Measurements from ENCODE around the gene PIGC.

Gene PIGC

GRCh38 chr1:172443666-172444453 lies at the start of gene PIGC:
Gene PIGC, minus strand, starts transcription at chr1:172444069. Its CDS starts 1,447 bp downstream, at chr1:172442622.
- DNase-seq (ENCODE audit: low spot score): peak; percentile 81

- no peak for DNase-seq (ENCODE audit: low spot score)
Observed at GRCh38 chr1:172492421-172492820, 48.6 kb upstream of the PIGC start.

GRCh38 chr1:172489847-172490246 lies 46.0 kb upstream of the PIGC start:
- DNase-seq (ENCODE audit: low spot score): no peak

- no peak for DNase-seq (ENCODE audit: low spot score)
Observed at GRCh38 chr1:172488393-172488792, 44.5 kb upstream of the PIGC start.

GRCh38 chr1:172487550-172487949 lies 43.7 kb upstream of the PIGC start:
- DNase-seq (ENCODE audit: low spot score): no peak

- no peak for DNase-seq (ENCODE audit: low spot score)
Observed at GRCh38 chr1:172486805-172487454, 43.1 kb upstream of the PIGC start.

- no peak for DNase-seq (ENCODE audit: low spot score)
Observed at GRCh38 chr1:172485626-172486025, 41.8 kb upstream of the PIGC start.

- DNase-seq (ENCODE audit: low spot score): no peak
Observed at GRCh38 chr1:172484252-172484651, 40.4 kb upstream of the PIGC start.

GRCh38 chr1:172483448-172483847 lies 39.6 kb upstream of the PIGC start:
- no peak for DNase-seq (ENCODE audit: low spot score)

GRCh38 chr1:172482044-172482443 lies 38.2 kb upstream of the PIGC start:
- no peak for DNase-seq (ENCODE audit: low spot score)

GRCh38 chr1:172480431-172480830 lies 36.6 kb upstream of the PIGC start:
- DNase-seq (ENCODE audit: low spot score): no peak

GRCh38 chr1:172478485-172478884 lies 34.6 kb upstream of the PIGC start:
- no peak for DNase-seq (ENCODE audit: low spot score)

GRCh38 chr1:172477741-172478140 lies 33.9 kb upstream of the PIGC start:
- DNase-seq (ENCODE audit: low spot score): no peak

- no peak for DNase-seq (ENCODE audit: low spot score)
Observed at GRCh38 chr1:172477216-172477615, 33.3 kb upstream of the PIGC start.

- no peak for DNase-seq (ENCODE audit: low spot score)
Observed at GRCh38 chr1:172476218-172476811, 32.4 kb upstream of the PIGC start.

GRCh38 chr1:172473842-172474241 lies 30.0 kb upstream of the PIGC start:
- no peak for DNase-seq (ENCODE audit: low spot score)

- DNase-seq (ENCODE audit: low spot score): no peak
Observed at GRCh38 chr1:172473302-172473701, 29.4 kb upstream of the PIGC start.

- DNase-seq (ENCODE audit: low spot score): no peak
Observed at GRCh38 chr1:172472495-172472894, 28.6 kb upstream of the PIGC start.

- no peak for DNase-seq (ENCODE audit: low spot score)
Observed at GRCh38 chr1:172471666-172472065, 27.8 kb upstream of the PIGC start.

GRCh38 chr1:172470149-172470548 lies 26.3 kb upstream of the PIGC start:
- DNase-seq (ENCODE audit: low spot score): no peak

GRCh38 chr1:172469717-172470116 lies 25.8 kb upstream of the PIGC start:
- DNase-seq (ENCODE audit: low spot score): no peak

- DNase-seq (ENCODE audit: low spot score): no peak
Observed at GRCh38 chr1:172468296-172468695, 24.4 kb upstream of the PIGC start.

- DNase-seq (ENCODE audit: low spot score): no peak
Observed at GRCh38 chr1:172467446-172467845, 23.6 kb upstream of the PIGC start.
